B cell (primary cell): ENCODE measurements around the gene ZNF784. TPM values are rescaled to one million over a fixed set of nuclear protein-coding genes. Genes with fewer than 3 reads are reported as not detected.

Experiments
- ATAC-seq: fragments of 200-7000 bp; cut with Tn5 transposase; one replicate; pipeline ENCODE4 v1.10.0; 2021; ENCODE audit warnings: low read depth, mild to moderate bottlenecking, moderate number of reproducible peaks, moderate library complexity
- CTCF ChIA-PET: fragments of 350-600 bp; sonication (Branson Sonifier 250); formaldehyde crosslinking; loops from one replicate; lab custom pipeline; 2021; ENCODE audit warnings: antibody characterized with exemption, inconsistent platforms; lab: Charles Lee
- POLR2A ChIA-PET: fragments of 350-600 bp; sonication (Branson Sonifier 250); formaldehyde crosslinking; loops from one replicate; lab custom pipeline; 2021; ENCODE audit warnings: antibody characterized with exemption; lab: Charles Lee
- DNase-seq: peaks from one replicate; pipeline ENCODE4 v3.0.0; 2013
- H2AFZ ChIP-seq: 2 replicates; pipeline ENCODE4 v1.6.1; 2012; ENCODE audit warnings: mild to moderate bottlenecking, low read depth, low read length; ENCODE audit not compliant: insufficient read depth, poor library complexity, severe bottlenecking
- H3K27ac ChIP-seq, 2 donors: 1 replicate in 1 of 2; 2 replicates in 1 of 2; pipeline ENCODE4 v1.5.1; 2012 to 2013; ENCODE audit warnings: low read length in 2 of 2, mild to moderate bottlenecking in 2 of 2, moderate library complexity in 1 of 2
- H3K27me3 ChIP-seq, 4 experiments: fragments of 200-600 bp in 1 of 4; sonication (generic) in 1 of 4; replicated peaks in 1 of 4; 1 replicate in 2 of 4; 2 replicates in 2 of 4; pipeline versions ENCODE4 v1.6.1 to v1.7.0; 2013 to 2016; ENCODE audit warnings: low read length in 3 of 4, mild to moderate bottlenecking in 2 of 4, mixed read lengths in 1 of 4, moderate library complexity in 1 of 4; ENCODE audit not compliant: insufficient read depth in 4 of 4, control insufficient read depth in 3 of 4; ENCODE audit errors: control extremely low read depth in 1 of 4
- H3K36me3 ChIP-seq, 2 experiments: replicated peaks in 1 of 2; 1 replicate in 1 of 2; 2 replicates in 1 of 2; pipeline versions ENCODE4 v1.6.1 to v1.7.1; 2013; ENCODE audit warnings: low read length in 1 of 2; ENCODE audit not compliant: insufficient read depth in 2 of 2, control insufficient read depth in 1 of 2; ENCODE audit errors: control extremely low read depth in 1 of 2, extremely low read depth in 1 of 2
- H3K4me1 ChIP-seq, 2 donors: fragments of 200-600 bp in 1 of 2; sonication (generic) in 1 of 2; 1 replicate in 1 of 2; 2 replicates in 1 of 2; pipeline versions ENCODE4 v1.5.1 to v1.6.1; 2013 to 2017; ENCODE audit warnings: low read length in 2 of 2; ENCODE audit not compliant: control insufficient read depth in 2 of 2, insufficient read depth in 2 of 2
- H3K4me2 ChIP-seq: replicated peaks from 2 replicates; pipeline ENCODE3; 2012; ENCODE audit warnings: mild to moderate bottlenecking, low read depth, low read length; ENCODE audit not compliant: poor library complexity, severe bottlenecking
- H3K4me3 ChIP-seq, 5 experiments: fragments of 200-600 bp in 1 of 5; sonication (generic) in 1 of 5; 1 replicate in 3 of 5; 2 replicates in 2 of 5; pipeline versions ENCODE4 v1.5.1 to v1.7.0; 2011 to 2016; ENCODE audit warnings: low read length in 4 of 5, mild to moderate bottlenecking in 4 of 5, low read depth in 2 of 5, control low read depth in 1 of 5, moderate library complexity in 1 of 5; ENCODE audit not compliant: insufficient read depth in 1 of 5; ENCODE audit errors: control extremely low read depth in 1 of 5, extremely low read depth in 1 of 5
- H3K79me2 ChIP-seq: fragments of 200-600 bp; sonication (generic); one replicate; pipeline ENCODE4 v1.6.0; 2016; ENCODE audit warnings: low read length; ENCODE audit not compliant: control insufficient read depth, insufficient read depth
- H3K9ac ChIP-seq: fragments of 200-600 bp; sonication (generic); 2 replicates; pipeline ENCODE4 v1.6.1; 2017; ENCODE audit warnings: mild to moderate bottlenecking, low read length, moderate library complexity
- H3K9me3 ChIP-seq, 3 donors: one replicate each; pipeline versions ENCODE4 v1.6.1 to v1.7.1; 2013; ENCODE audit warnings: low read length in 2 of 3; ENCODE audit not compliant: control insufficient read depth in 2 of 3, insufficient read depth in 1 of 3; ENCODE audit errors: control extremely low read depth in 1 of 3
- H4K20me1 ChIP-seq: 2 replicates; pipeline ENCODE4 v1.6.0; 2012; ENCODE audit warnings: mild to moderate bottlenecking, low read length; ENCODE audit not compliant: insufficient read depth, control insufficient read depth, poor library complexity, severe bottlenecking
- H3K27ac Mint-ChIP-seq: one replicate; pipeline ENCODE4 v1.8.0; 2021; ENCODE audit warnings: mixed read lengths
- H3K27me3 Mint-ChIP-seq: one replicate; pipeline ENCODE4 v1.8.0; 2021; ENCODE audit warnings: mixed read lengths
- H3K4me1 Mint-ChIP-seq: one replicate; pipeline ENCODE4 v1.8.0; 2021; ENCODE audit warnings: mixed read lengths
- H3K4me3 Mint-ChIP-seq: one replicate; pipeline ENCODE4 v1.8.0; 2021; ENCODE audit warnings: mixed read lengths
- H3K9me3 Mint-ChIP-seq: one replicate; pipeline ENCODE4 v1.8.0; 2022; ENCODE audit warnings: mixed read lengths; ENCODE audit not compliant: insufficient read depth
- CTCF ChIP-seq: fragments of 200-600 bp; IDR thresholded peaks from one replicate; pipeline ENCODE4 v1.8.0; 2022; ENCODE audit warnings: antibody characterized with exemption, mild to moderate bottlenecking
- EZH2 ChIP-seq: IDR thresholded peaks from 2 replicates; pipeline ENCODE4 v1.6.1; 2012; ENCODE audit warnings: borderline replicate concordance, low read depth, mild to moderate bottlenecking, moderate library complexity, low read length; ENCODE audit not compliant: insufficient read depth, poor library complexity, severe bottlenecking
- WGBS: methylation state at CpG from one replicate; pipeline ENCODE4 v1.1.5; 2013; ENCODE audit warnings: missing lambda C conversion rate; ENCODE audit not compliant: insufficient coverage; 5-methylcytosine and 5-hydroxymethylcytosine counted together
- intact Hi-C: fragments of 100-400 bp; cut with micrococcal nuclease; formaldehyde crosslinking; loops from one replicate; pipeline ENCODE4 v1.10.0; 2022
- polyA plus RNA-seq: library from polyadenylated mRNA; depleted of rRNA; stranded (reverse); fragments of >200 nt; gene quantifications from 2 replicates; pipeline ENCODE4 v1.2.3, GENCODE V29; 2012
- total RNA-seq, 2 donors: library from RNA; stranded (reverse); fragments of 120-200 nt in 1 of 2; gene quantifications; 1 replicate in 1 of 2; 2 replicates in 1 of 2; pipeline versions ENCODE4 v1.2.3 to v1.2.4, GENCODE V29; 2013 to 2022

ZNF784 gene
- total and polyA plus RNA-seq, 2 donors (not counting 1 experiment from before 2014, with no cell fraction given): 9.2 to 9.7 TPM

DNA sequence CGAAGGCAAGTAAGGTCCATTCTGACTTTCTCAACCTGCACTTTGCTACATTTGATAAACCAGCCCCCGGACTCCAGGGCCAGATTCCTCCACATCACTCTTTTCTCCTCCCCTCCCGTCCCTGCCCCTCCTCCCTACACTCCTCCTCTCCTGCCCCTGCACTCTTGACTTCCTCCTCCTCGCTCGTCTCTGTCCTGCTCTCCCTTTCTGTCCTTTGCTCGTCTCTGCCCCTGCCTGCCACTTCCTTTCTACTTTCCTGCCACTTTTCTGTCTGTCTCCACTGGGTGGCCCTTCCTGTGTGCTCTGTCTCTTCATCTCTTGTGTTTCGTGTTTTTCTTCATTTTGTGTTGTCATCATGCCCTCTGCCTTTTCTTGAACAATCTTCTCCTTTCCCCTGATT lies 37.5 kb upstream of the ZNF784 start:
- CTCF ChIA-PET: no interaction called here
- intact Hi-C loops: no loop called here
- WGBS: 77% methylated on average over 7 of the region's 7 CpGs

DNA sequence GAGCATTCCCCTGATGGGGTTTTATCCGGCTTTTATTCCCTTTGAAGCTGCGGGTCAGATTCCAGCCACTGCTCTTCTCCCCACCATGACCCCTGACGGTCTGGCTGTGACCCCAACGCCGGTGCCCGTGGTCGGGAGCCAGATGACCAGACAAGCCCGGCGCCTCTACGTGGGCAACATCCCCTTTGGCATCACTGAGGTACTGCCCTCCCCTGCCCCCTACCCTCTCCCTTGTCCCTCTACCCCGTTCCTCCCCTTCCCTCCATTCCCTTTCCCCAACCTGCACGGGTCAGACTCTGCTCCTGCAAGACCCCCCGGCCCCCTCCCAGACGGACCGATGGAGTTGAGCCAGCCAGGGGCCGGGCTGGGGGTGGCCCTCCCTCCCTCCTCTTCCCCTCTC lies 36.6 kb upstream of the ZNF784 start:
- no peak overlapping the region for H3K27ac Mint-ChIP-seq
- POLR2A ChIA-PET: no interaction called here
- WGBS: 95% methylated on average over 13 of the region's 16 CpGs

More for the DNA sequence above, 37.5 kb upstream of the ZNF784 start:
- H3K9me3 ChIP-seq: no peaks in the 10 kb centered on the region
- H2AFZ ChIP-seq: no peak overlapping the region
- no peak overlapping the region for H3K4me2 ChIP-seq
- no peak overlapping the region for H3K9ac ChIP-seq
- H3K4me1 ChIP-seq: peaks cover 23 to 29% of the 10 kb centered on the region in 2 donors
- Mint-ChIP-seq H3K27me3 (no peaks in the 10 kb centered on the region), H3K4me3 (no peak overlapping the region), H3K4me1 (peaks cover 40% of the 10 kb centered on the region), H3K9me3 (no peaks in the 10 kb centered on the region), H3K27ac (peak overlapping the region; percentile 15)
- no peak overlapping the region for H3K27ac ChIP-seq
- no peak for ATAC-seq
- H4K20me1 ChIP-seq: peaks cover 96% of the 10 kb centered on the region
- peaks cover 99% of the 10 kb centered on the region for H3K79me2 ChIP-seq
- no peaks in the 10 kb centered on the region for H3K27me3 ChIP-seq
- peaks cover 0 to 83% of the 10 kb centered on the region in 2 experiments for H3K36me3 ChIP-seq
- POLR2A ChIA-PET: no interaction called here
- no peak overlapping the region for H3K4me3 ChIP-seq
- TF ChIP-seq EZH2 (no peak), CTCF (no peak)
- no peak for DNase-seq

More for the DNA sequence above, 36.6 kb upstream of the ZNF784 start:
- Histone ChIP-seq H3K4me2 (no peak overlapping the region), H3K27me3 (no peaks in the 10 kb centered on the region), H3K27ac (no peak overlapping the region), H3K4me1 (peaks cover 31 to 37% of the 10 kb centered on the region in 2 donors), H2AFZ (no peak overlapping the region), H3K36me3 (peaks cover 0 to 75% of the 10 kb centered on the region in 2 experiments), H3K9me3 (no peaks in the 10 kb centered on the region), H3K79me2 (peaks cover 99% of the 10 kb centered on the region), H3K9ac (no peak overlapping the region), H4K20me1 (peaks cover 96% of the 10 kb centered on the region), H3K4me3 (no peak overlapping the region)
- no peak for ATAC-seq
- Mint-ChIP-seq H3K27me3 (no peaks in the 10 kb centered on the region), H3K4me1 (peaks cover 49% of the 10 kb centered on the region), H3K4me3 (no peak overlapping the region), H3K9me3 (no peaks in the 10 kb centered on the region)
- no peak for DNase-seq
- TF ChIP-seq EZH2: no peak
- TF ChIP-seq CTCF: no peak
- CTCF ChIA-PET: no interaction called here
- intact Hi-C loops: no loop called here
